GM11168 (cell line): ENCODE measurements around the gene ZNF608.

Experiments used
- in situ Hi-C: fragments of 300-500 bp; cut with MboI; formaldehyde crosslinking; loops from one replicate; pipeline ENCODE4 v1.12.0; 2022; ENCODE audit warnings: low sequenced_read_pairs; ENCODE audit not compliant: unreplicated experiment

ZNF608 gene

GRCh38 chr5:124755565-124755964, 9.1 kb upstream of the ZNF608 start:
- in situ Hi-C loops = no loop called here

- in situ Hi-C loops = no loop called here
Measured at GRCh38 chr5:124755041-124755440, 8.6 kb upstream of the ZNF608 start.

- in situ Hi-C loops = no loop called here
Measured at GRCh38 chr5:124754206-124754927, 7.9 kb upstream of the ZNF608 start.

DNA sequence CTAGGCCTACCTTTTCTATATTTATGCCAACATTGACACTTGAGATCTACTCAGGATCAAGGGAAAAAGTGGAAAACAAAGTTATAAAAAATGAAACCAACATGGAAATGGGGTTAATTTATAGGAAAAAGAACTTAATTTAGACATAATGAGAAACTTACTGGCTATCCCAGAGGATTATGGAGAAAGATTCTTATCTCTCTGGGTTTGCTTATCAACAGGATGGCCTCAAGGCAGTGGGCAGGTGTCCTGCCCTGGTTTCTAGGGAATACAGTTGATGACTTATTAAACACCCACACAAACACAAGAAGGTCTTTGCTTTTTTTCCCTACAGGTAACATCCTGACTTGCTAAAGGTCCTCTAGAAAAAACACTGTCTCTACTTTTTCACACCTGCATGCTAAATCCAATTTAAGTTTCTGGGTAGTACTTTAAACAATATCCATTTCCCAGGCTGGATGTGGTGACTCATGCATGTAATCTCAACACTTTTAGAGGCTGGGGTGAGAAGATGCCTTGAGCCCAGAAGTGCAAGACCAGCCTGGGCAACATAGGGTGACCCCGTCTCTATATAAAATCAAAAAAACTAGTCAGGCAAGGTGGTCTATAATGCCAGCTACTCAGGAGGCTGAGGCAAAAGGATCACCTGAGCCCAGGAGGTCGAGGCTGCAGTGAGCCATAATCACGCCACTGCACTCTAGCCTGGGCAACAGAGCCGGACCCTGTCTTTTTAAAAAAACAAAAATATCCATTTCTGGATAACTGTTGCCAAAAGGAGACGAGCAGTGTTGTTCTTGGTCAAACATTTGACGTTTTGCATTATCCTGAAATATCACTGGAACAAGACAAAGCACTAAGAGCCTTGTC, 6.6 kb upstream of the ZNF608 start:
- in situ Hi-C loops = no loop called here

GRCh38 chr5:124751031-124751430, 4.6 kb upstream of the ZNF608 start:
- in situ Hi-C loops = no loop called here

DNA sequence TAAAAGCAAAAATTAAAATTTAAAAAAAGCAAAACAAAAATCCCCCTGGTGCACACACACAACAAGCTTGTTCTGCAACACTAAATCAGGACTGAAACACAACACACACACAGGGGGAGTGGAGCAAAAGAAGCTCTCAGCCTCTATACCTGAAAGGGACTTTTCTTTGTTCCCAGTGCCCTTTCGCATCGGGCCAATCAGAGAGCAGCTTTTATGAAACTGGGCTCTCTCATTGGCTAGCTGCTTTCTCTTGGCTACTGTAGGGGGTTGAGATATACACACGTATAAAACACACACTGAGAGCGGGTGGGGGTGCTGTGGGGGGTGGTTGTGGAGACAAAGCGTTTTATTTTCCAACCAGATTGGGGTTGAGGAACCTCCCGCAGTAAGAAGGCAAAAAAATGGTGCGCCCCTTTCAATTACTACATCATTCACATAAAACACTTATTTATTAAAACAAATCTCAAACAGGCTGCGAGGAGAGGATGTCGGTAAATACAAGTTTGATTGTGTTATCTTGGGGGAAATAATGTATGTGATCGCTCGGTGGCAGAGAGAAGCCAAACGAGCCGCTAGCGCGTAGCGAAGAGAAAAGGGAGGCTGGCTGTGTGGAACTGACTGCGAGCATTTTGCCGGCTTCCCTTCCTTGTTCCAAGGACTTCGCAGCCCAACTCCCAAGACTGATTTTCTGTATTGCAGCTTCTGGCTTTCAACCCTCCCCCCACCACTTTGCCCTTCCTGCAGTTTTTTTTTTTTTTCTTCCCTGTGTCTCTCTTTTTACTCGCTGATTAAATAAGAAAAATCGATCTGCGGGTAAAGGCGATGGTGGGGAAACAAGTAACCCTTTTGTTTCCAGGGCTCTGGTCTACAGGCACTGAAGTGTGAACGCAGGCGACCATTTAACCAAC, 2.5 kb upstream of the ZNF608 start:
- in situ Hi-C loops = loop anchor here (10.0 kb wide), 3 partner anchors 176 to 666 kb away; no protein-coding TSS in a partner anchor

- in situ Hi-C loops = loop anchor here (10.0 kb wide), 3 partner anchors 177 to 667 kb away; no protein-coding TSS in a partner anchor
Measured at GRCh38 chr5:124747791-124748686, 1.6 kb upstream of the ZNF608 start.

GRCh38 chr5:124746916-124747790, 714 bp upstream of the ZNF608 start:
- in situ Hi-C loops = loop anchor here (10.0 kb wide), 3 partner anchors 178 to 668 kb away; no protein-coding TSS in a partner anchor

GRCh38 chr5:124745007-124745927, 1.2 kb downstream of the ZNF608 start:
- in situ Hi-C loops = loop anchor here (10.0 kb wide), 3 partner anchors 180 to 670 kb away; no protein-coding TSS in a partner anchor

GRCh38 chr5:124744170-124744971, 2.1 kb downstream of the ZNF608 start:
- in situ Hi-C loops = loop anchor here (10.0 kb wide), 3 partner anchors 180 to 670 kb away; no protein-coding TSS in a partner anchor

- in situ Hi-C loops = loop anchor here (10.0 kb wide), 3 partner anchors 181 to 671 kb away; no protein-coding TSS in a partner anchor
Measured at GRCh38 chr5:124743602-124744169, 2.8 kb downstream of the ZNF608 start.

GRCh38 chr5:124742983-124743601, 3.3 kb downstream of the ZNF608 start:
- in situ Hi-C loops = loop anchor here (10.0 kb wide), 3 partner anchors 182 to 672 kb away; no protein-coding TSS in a partner anchor

DNA sequence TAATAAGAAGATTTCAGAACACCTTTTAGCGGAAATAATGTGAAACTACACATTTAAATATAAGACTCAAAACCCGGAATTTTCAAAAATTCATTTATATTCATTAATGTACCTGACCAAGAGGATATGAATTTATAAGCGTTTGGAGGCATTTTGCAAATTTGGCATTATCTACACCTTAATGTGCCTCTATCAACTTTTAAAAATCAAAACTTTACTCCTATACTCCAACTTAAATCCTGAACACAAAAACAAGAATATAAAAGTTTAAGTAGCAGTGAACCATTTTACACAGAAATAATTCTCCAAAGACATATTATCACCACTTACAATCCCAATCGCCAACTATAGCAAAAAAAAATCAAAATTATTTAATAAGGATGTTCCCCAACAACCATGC, 3.9 kb downstream of the ZNF608 start:
- in situ Hi-C loops = loop anchor here (10.0 kb wide), 3 partner anchors 182 to 672 kb away; no protein-coding TSS in a partner anchor

DNA sequence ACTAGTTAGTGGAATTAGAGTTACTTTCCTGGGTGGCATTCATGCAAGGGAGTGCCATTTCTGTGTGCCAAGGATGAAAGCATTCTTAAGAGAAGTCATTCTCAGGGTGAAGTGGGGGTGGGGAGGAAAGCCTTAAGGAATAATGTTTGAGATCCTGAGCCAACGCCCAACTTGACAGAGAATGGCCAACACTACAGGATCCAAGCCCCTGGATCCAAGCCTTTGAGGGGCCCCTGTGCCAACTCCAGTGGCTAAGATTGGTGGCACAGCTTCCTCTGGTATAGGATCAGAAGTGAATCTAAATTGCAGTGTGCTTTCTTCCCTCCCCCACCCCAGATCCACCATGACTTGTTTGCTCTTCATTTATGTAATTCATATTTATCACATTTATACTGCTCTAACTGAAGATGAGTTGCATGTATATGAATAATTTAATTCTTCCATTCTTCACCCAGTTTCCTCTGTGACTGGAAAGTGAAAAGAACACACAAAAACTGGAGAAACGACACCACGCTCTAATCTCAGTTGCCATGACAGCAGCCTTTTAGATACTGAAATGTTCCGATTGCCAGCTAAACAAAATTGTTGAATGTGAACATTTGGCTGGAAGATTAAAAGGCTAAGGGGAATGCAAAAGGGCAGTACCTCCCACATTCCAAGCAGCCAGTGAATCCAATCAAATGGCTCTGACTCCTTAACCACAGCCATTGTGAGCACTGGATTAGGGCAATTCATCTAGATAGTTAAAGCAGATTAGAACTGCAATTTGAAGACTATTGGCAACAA, 4.5 kb downstream of the ZNF608 start:
- in situ Hi-C loops = loop anchor here (10.0 kb wide), 3 partner anchors 183 to 673 kb away; no protein-coding TSS in a partner anchor
